Trophoblast cell (in vitro differentiated cells and primary cell): ENCODE data around the gene ELAVL1.

Experiments
- DNase-seq, 2 donors: peaks; one replicate each; pipeline ENCODE4 v3.0.0-alpha.2; 2016
- H2AFZ ChIP-seq: 2 replicates; pipeline ENCODE4 v1.6.1; 2013; ENCODE audit warnings: low read length, moderate library complexity, mild to moderate bottlenecking; ENCODE audit not compliant: insufficient read depth, poor library complexity
- H2AK5ac ChIP-seq: 2 replicates; pipeline ENCODE4 v1.6.1; 2013; ENCODE audit warnings: mild to moderate bottlenecking, low read length
- H2BK120ac ChIP-seq: 2 replicates; pipeline ENCODE4 v1.6.1; 2013; ENCODE audit warnings: low read length, mild to moderate bottlenecking, moderate library complexity; ENCODE audit not compliant: insufficient read depth, poor library complexity
- H2BK12ac ChIP-seq: 2 replicates; pipeline ENCODE4 v1.6.1; 2013; ENCODE audit warnings: mild to moderate bottlenecking, low read length, moderate library complexity
- H2BK5ac ChIP-seq: 2 replicates; pipeline ENCODE4 v1.6.1; 2013; ENCODE audit warnings: low read length, low read depth, moderate library complexity, mild to moderate bottlenecking; ENCODE audit not compliant: poor library complexity
- H3K14ac ChIP-seq: 2 replicates; pipeline ENCODE4 v1.6.1; 2013; ENCODE audit warnings: mild to moderate bottlenecking, low read length
- H3K18ac ChIP-seq: 2 replicates; pipeline ENCODE4 v1.6.1; 2013; ENCODE audit warnings: mild to moderate bottlenecking, low read length
- H3K23ac ChIP-seq: 2 replicates; pipeline ENCODE4 v1.6.1; 2013; ENCODE audit warnings: low read length
- H3K27ac ChIP-seq: 2 replicates; pipeline ENCODE4 v1.5.1; 2013; ENCODE audit warnings: low read depth, mild to moderate bottlenecking, inconsistent platforms, low read length, moderate library complexity
- H3K27me3 ChIP-seq: 2 replicates; pipeline ENCODE4 v1.6.1; 2013; ENCODE audit warnings: inconsistent platforms, mild to moderate bottlenecking, low read length, moderate library complexity; ENCODE audit not compliant: insufficient read depth
- H3K36me3 ChIP-seq, 2 experiments: 1 replicate in 1 of 2; 2 replicates in 1 of 2; pipeline ENCODE4 v1.6.1; 2013; ENCODE audit warnings: low read length in 2 of 2, mild to moderate bottlenecking in 2 of 2, moderate library complexity in 1 of 2; ENCODE audit not compliant: insufficient read depth in 2 of 2, control insufficient read depth in 1 of 2
- H3K4ac ChIP-seq: 2 replicates; pipeline ENCODE4 v1.6.1; 2013; ENCODE audit warnings: low read depth, mild to moderate bottlenecking, low read length, moderate library complexity
- H3K4me1 ChIP-seq, 2 experiments: 1 replicate in 1 of 2; 2 replicates in 1 of 2; pipeline ENCODE4 v1.6.1; 2013; ENCODE audit warnings: low read length in 2 of 2, mild to moderate bottlenecking in 2 of 2, moderate library complexity in 1 of 2; ENCODE audit not compliant: insufficient read depth in 2 of 2, control insufficient read depth in 1 of 2
- H3K4me2 ChIP-seq: 2 replicates; pipeline ENCODE4 v1.6.1; 2013; ENCODE audit warnings: inconsistent platforms, mild to moderate bottlenecking, low read length, moderate library complexity
- H3K4me3 ChIP-seq: 2 replicates; pipeline ENCODE4 v1.5.1; 2013; ENCODE audit warnings: mild to moderate bottlenecking, low read depth, low read length, inconsistent platforms
- H3K79me1 ChIP-seq: one replicate; pipeline ENCODE4 v1.6.1; 2013; ENCODE audit warnings: low read length
- H3K79me2 ChIP-seq: 2 replicates; pipeline ENCODE4 v1.6.1; 2013; ENCODE audit warnings: low read length, mild to moderate bottlenecking; ENCODE audit not compliant: control insufficient read depth, insufficient read depth, poor library complexity
- H3K9ac ChIP-seq: 2 replicates; pipeline ENCODE4 v1.6.1; 2013; ENCODE audit warnings: mild to moderate bottlenecking, low read length
- H3K9me3 ChIP-seq: 2 replicates; pipeline ENCODE4 v1.6.1; 2013; ENCODE audit warnings: low read depth, mild to moderate bottlenecking, control low read depth, inconsistent platforms, low read length; ENCODE audit not compliant: insufficient read depth
- H4K12ac ChIP-seq: 2 replicates; pipeline ENCODE4 v1.6.1; 2013; ENCODE audit warnings: low read depth, mild to moderate bottlenecking, low read length, moderate library complexity
- H4K8ac ChIP-seq: 2 replicates; pipeline ENCODE4 v1.6.1; 2013; ENCODE audit warnings: low read depth, mild to moderate bottlenecking, low read length, moderate library complexity
- H4K91ac ChIP-seq: one replicate; pipeline ENCODE4 v1.6.1; 2013; ENCODE audit warnings: low read depth, mild to moderate bottlenecking, low read length, moderate library complexity
- WGBS: extraction: QIAGEN DNeasy Blood & Tissue Kit; methylation state at CpG from one replicate; pipeline ENCODE4 v1.1.7; 2013; ENCODE audit warnings: missing lambda C conversion rate; ENCODE audit not compliant: insufficient read length, insufficient coverage; ENCODE audit errors: extremely low coverage; 5-methylcytosine and 5-hydroxymethylcytosine counted together

ELAVL1 gene

GRCh38 chr19:7917267-7918061 lies 88.0 kb downstream of the ELAVL1 start:
- H3K4me2 ChIP-seq: peak overlapping the region; percentile 52
- H3K79me1 ChIP-seq: peaks cover 2% of the 10 kb centered on the region
- H4K8ac ChIP-seq: peak overlapping the region; percentile 19
- H2BK12ac ChIP-seq: no peak overlapping the region
- H2AFZ ChIP-seq: peak overlapping the region; percentile 17
- DNase-seq: peak; percentile 78 to 84
- peak overlapping the region; percentile 17 for H4K12ac ChIP-seq
- no peak overlapping the region for H3K14ac ChIP-seq
- H3K4ac ChIP-seq: no peak overlapping the region
- peak overlapping the region; percentile 63 for H3K4me3 ChIP-seq
- no peak overlapping the region for H2AK5ac ChIP-seq
- no peak overlapping the region for H4K91ac ChIP-seq
- peaks cover 7% of the 10 kb centered on the region for H3K9me3 ChIP-seq
- H3K27ac ChIP-seq: no peak overlapping the region
- no peak overlapping the region for H2BK120ac ChIP-seq
- peaks cover 13 to 19% of the 10 kb centered on the region in 2 experiments for H3K36me3 ChIP-seq
- peaks cover 16 to 23% of the 10 kb centered on the region in 2 experiments for H3K4me1 ChIP-seq
- H3K79me2 ChIP-seq: peaks cover 2% of the 10 kb centered on the region
- no peak overlapping the region for H3K18ac ChIP-seq
- no peak overlapping the region for H3K9ac ChIP-seq
- H2BK5ac ChIP-seq: no peak overlapping the region
- no CpG with 5 or more reads among the region's 71 CpGs for WGBS
- no peak overlapping the region for H3K23ac ChIP-seq
- peaks cover 31% of the 10 kb centered on the region for H3K27me3 ChIP-seq

- H3K9me3 ChIP-seq: peaks cover 7% of the 10 kb centered on the region
- H3K27me3 ChIP-seq: peaks cover 31% of the 10 kb centered on the region
- peaks cover 16 to 23% of the 10 kb centered on the region in 2 experiments for H3K4me1 ChIP-seq
- no peak overlapping the region for H2BK5ac ChIP-seq
- H3K79me2 ChIP-seq: peaks cover 2% of the 10 kb centered on the region
- H3K79me1 ChIP-seq: peaks cover 2% of the 10 kb centered on the region
- H3K23ac ChIP-seq: no peak overlapping the region
- no peak overlapping the region for H3K4me3 ChIP-seq
- peaks cover 12 to 18% of the 10 kb centered on the region in 2 experiments for H3K36me3 ChIP-seq
- H3K4me2 ChIP-seq: peak overlapping the region; percentile 52
- no peak overlapping the region for H2BK120ac ChIP-seq
- no CpG with 5 or more reads among the region's 12 CpGs for WGBS
- no peak for DNase-seq
- H2AFZ ChIP-seq: no peak overlapping the region
- H3K9ac ChIP-seq: no peak overlapping the region
- H3K27ac ChIP-seq: no peak overlapping the region
- H3K4ac ChIP-seq: no peak overlapping the region
- no peak overlapping the region for H4K91ac ChIP-seq
- H3K18ac ChIP-seq: no peak overlapping the region
- no peak overlapping the region for H4K12ac ChIP-seq
- no peak overlapping the region for H2AK5ac ChIP-seq
- H2BK12ac ChIP-seq: no peak overlapping the region
- no peak overlapping the region for H3K14ac ChIP-seq
- H4K8ac ChIP-seq: no peak overlapping the region
These were observed 88.5 kb downstream of the ELAVL1 start for GRCh38 chr19:7916955-7917266.

- Histone ChIP-seq H4K8ac (peak overlapping the region; percentile 23), H3K9ac (no peak overlapping the region), H3K27ac (no peak overlapping the region), H4K91ac (no peak overlapping the region), H2AK5ac (no peak overlapping the region), H2AFZ (no peak overlapping the region), H3K27me3 (peaks cover 31% of the 10 kb centered on the region), H3K9me3 (peaks cover 7% of the 10 kb centered on the region), H3K18ac (no peak overlapping the region), H2BK5ac (no peak overlapping the region), H3K14ac (no peak overlapping the region), H3K23ac (no peak overlapping the region), H4K12ac (no peak overlapping the region), H3K36me3 (peaks cover 14 to 20% of the 10 kb centered on the region in 2 experiments), H3K4ac (no peak overlapping the region), H2BK12ac (no peak overlapping the region), H3K4me3 (no peak overlapping the region), H3K4me2 (peak overlapping the region; percentile 52), H3K79me2 (peaks cover 2% of the 10 kb centered on the region), H3K4me1 (peaks cover 16 to 23% of the 10 kb centered on the region in 2 experiments), H2BK120ac (no peak overlapping the region), H3K79me1 (peaks cover 2% of the 10 kb centered on the region)
- no CpG with 5 or more reads among the region's 104 CpGs for WGBS
- peak in 1 of 2 donors; percentile 62 for DNase-seq
These were observed 89.1 kb downstream of the ELAVL1 start for GRCh38 chr19:7916103-7916954.

GRCh38 chr19:7915250-7916102 lies 90.0 kb downstream of the ELAVL1 start:
- Histone ChIP-seq H4K91ac (no peak overlapping the region), H3K27me3 (peaks cover 31% of the 10 kb centered on the region), H3K14ac (no peak overlapping the region), H4K12ac (no peak overlapping the region), H3K36me3 (peaks cover 22 to 28% of the 10 kb centered on the region in 2 experiments), H3K4me1 (peaks cover 16 to 19% of the 10 kb centered on the region in 2 experiments), H2BK5ac (no peak overlapping the region), H3K9me3 (peaks cover 7% of the 10 kb centered on the region), H3K4me3 (no peak overlapping the region), H3K4ac (no peak overlapping the region), H2BK120ac (no peak overlapping the region), H3K23ac (no peak overlapping the region), H3K18ac (no peak overlapping the region), H4K8ac (no peak overlapping the region), H2AK5ac (no peak overlapping the region), H2AFZ (no peak overlapping the region), H3K9ac (no peak overlapping the region), H3K4me2 (peak overlapping the region; percentile 52), H3K27ac (no peak overlapping the region), H2BK12ac (no peak overlapping the region), H3K79me2 (peaks cover 2% of the 10 kb centered on the region), H3K79me1 (peaks cover 2% of the 10 kb centered on the region)
- no peak for DNase-seq
- WGBS: no CpG with 5 or more reads among the region's 24 CpGs
